ENCODE results near the gene ITFG1.
"Not testable (repeated sequence)": the region's sequence is repeated elsewhere in the genome, so short reads cannot be mapped to it uniquely, and the experiment has no call there.

ITFG1 gene

DNA sequence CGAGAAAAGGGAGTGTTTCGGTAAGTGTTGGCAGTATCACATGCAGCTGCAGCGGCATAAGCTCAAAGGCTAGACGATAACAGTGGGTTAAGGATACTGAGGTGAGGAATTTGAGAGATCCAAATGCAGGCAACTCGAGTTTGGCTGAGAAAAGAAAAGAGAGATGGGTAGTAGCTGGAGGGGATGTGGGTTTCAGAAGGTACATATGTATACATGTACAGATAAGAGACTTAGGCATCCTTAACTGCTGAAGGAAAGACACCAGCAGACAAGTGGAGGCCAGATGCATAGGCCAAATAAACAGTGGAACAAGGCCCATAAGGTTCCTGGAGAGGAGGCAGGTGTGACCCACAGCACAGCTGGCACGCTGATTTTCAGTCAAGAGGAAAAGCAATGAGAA is 230.6 kb downstream of the ITFG1 start:
- DNase-seq = no peak

DNA sequence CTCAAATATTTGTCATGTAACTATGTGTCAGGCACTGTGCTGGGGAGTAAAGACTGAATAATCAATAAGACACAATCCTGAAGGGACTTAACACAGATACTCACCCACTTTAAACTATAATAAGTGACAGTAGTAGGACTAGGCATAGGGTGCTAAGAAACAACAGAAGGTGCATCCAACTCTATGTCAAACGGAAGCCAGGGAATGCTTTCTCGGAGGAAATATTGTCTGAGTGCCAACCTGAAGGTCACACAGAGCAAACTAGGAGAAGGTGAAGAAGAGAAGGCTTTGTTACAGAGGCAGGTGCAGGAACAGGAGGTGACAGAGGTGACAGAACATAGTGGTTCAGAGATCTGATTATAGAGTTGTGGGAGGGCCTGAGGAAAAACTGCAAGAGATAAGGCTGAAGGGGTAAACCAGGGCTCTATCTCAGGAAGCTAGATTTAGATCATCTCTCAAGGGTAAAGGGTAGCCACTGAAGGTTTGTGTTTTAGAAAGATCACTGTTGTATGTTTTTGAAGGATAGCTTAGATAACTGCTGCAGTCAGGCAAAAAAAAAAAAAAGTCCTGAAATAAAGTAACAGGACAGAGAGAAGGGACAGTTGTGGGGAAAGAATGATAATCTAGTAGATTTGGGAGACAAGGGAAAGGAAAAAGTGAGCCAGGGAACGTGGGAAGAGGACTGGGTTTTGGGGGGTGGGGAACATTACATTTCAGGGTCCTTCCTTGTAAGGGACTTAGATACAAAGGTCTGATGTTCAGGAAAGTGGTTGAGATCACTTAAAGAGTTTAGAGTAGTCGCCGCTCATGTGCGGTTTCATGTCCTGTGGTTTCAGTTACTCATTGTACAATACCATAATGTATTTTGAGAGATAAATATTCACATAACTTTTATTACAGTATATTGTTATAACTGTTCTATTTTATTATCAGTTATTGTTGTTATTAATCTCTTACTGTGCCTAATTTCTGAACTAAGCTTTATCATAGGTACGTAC is 231.5 kb downstream of the ITFG1 start:
- DNase-seq = no peak

DNA sequence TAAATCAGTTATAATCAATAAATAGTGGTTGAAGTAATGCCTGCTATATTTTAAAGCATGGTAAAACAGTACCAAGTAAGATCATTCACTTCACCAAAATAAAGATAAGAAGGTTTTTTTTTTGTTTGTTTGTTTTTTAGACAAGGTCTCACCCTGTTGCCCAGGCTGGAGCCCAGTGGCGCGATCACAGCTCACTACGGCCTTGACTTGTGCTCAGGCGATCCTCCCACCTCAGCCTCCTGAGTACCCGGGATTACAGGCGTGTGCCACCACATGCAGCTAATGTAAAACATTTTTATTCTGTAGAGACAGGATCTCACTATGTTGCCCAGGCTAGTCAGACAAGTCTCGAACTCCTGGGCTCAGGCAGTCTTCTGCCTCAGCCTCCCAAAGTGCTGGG is 232.6 kb downstream of the ITFG1 start:
- DNase-seq = no peak

DNA sequence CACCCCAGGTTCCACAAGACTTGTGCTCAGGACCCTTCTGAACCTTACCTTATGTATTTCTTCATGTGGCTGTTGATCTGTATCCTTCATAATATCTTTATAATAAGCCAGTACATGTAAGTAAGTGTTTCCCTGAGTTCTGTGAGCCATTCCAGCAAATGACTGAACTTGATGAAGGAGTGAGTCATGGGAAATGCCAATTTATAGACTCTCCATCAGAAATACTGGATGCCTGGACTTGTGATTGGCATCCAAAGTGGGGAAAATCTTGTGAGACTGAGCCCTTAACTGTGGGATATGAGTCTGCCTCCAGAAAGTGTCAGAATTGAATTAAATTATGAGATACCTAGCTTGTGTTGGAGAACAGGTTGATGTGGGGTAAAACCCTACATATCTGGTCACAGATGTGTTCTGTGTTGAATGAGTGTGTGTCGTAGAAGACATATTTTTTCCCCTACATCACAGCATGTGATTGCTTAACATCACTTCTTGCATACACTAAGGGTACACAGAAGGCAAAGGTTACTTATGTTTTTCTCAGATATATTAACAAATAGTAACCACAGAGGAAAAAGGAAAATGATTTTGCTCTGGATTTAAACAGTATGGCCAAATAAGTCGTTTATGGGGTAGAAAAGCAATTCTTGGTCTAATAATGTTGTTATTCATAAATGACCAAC is 247.0 kb downstream of the ITFG1 start:
- no peak for DNase-seq

DNA sequence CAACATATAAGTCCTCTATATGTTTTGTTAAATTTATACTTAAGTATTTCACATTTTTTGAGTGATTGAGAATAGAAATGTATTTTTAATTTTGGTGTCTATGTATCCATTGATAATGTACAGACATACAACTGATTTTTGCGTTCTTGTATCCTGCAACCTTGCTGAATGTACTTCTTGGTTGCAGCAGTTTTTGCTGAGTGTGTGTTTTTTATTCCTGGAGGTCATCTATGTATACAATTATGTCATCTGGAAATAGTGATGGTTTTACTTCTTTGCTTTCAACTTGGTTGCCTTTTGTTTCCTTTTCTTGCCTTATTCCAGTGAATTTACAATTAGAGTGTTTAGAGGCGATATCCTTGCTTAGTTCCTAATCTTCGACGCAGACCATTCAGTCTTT is 249.6 kb downstream of the ITFG1 start:
- no peak for DNase-seq

DNA sequence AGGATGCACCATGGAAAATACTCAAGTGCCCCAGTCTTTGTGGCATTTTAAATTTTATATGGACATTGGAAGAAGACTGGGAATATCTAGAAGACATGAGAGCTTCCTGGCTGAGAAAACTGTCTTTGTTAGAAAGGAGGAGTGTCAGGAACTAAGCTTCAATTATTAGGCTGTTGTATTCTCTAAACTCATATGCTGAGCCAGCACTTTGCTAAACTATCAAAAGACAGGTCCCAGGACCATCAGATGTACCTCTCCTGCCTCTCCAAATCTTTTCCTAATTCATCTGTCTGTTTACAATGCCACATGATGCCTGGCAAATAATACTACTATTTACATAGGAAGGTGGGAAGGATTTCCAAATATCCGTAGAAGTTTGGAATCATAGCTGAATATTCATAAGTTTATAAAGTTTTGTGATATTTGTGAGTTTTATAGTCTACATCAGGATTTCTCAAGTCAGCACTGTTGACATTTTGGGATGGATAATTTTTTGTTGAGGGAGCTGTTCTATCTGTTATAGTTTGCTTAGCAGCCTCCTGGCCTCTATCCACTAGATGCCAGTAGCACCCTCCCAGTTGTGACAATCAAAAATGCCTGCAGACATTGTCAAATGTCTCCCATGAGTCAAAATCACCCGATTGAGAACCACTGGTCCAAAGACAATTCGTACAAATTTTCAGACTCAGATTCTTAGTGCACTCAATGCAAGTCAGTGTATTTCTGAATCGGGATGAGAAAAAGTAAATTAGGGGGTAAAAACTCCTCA is 255.9 kb downstream of the ITFG1 start:
- no peak for DNase-seq

DNA sequence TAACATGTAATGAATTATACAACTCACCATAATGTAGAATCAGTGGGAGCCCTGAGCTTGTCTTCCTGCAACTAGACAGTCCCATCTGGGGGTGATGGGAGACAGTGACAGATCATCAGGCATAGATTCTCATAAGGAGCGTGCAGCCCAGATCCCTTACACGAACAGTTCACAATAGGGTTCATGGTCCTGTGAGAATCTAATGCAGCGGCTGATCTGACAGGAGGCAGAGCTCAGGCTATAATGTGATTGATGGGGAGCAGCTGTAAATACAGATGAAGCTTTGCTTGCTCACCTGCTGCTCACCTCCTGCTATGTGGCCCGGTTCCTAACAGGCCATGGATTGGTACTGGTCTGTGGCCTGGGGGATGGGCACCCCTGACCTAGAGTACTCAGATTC is 257.4 kb downstream of the ITFG1 start:
- DNase-seq = not testable (repeated sequence)

DNA sequence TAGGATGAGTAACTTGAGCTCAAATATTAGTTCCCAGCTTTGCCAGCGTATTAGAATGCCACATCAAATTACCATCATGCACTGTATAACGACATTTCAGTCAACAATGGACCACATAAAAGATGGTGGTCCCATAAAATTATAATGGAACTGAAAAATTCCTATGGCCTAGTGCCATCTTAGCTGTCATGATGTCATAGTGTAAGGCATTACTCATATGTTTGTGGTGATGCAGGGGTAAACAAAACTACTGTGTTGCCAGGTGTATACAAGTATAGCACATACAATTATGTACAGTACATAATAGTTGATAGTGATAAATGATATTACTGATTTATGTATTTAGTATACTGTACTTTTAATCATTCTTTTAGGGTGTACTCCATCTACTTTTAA is 262.7 kb downstream of the ITFG1 start:
- no peak for DNase-seq

DNA sequence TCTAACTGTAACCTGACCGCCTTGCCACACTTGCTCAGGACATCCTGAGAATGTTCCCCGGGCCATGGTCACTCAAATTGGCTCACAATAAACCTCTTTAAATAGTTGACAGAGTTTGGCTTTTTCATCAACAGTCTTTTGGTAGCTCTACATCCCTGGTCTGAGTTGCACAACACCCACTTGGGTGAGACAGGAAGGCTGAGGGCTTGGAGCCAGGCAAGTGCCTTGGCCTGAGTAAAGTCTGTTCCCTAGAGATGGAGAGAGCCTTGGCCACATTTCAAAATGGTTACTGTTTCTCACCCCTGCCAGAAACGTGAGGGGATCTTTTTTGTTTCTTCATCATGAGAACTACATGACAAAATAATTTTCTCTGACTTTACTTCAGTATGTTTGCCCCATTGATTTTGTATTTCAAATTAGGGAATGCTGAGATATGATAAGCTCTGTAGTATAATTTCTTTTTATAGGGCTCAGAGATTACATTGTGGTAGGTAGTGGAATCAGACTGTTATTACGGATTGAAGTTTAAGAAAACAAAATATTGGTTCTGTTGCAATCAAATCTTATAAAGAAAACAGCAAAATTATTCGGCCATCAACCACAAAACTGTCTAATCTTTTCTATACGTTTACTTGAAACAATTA is 263.2 kb downstream of the ITFG1 start:
- no peak for DNase-seq

DNA sequence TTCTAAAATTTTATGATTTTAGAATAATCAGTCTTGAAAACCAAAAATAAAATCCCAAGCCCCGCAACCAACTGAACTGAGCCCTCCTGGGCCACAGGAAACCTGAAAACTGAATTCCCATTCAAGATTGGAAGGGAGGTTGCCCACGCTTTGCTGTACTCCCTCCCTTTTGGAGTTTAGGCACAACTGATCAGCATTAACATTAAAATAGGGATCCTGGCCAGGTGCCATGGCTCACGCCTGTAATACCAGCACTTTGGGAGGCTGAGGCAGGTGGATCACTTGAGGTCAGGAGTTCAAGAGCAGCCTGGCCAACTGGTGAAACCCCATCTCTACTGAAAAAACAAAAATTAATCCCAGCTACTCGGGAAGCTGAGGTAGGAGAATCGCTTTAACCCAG is 264.4 kb downstream of the ITFG1 start:
- DNase-seq = no peak

DNA sequence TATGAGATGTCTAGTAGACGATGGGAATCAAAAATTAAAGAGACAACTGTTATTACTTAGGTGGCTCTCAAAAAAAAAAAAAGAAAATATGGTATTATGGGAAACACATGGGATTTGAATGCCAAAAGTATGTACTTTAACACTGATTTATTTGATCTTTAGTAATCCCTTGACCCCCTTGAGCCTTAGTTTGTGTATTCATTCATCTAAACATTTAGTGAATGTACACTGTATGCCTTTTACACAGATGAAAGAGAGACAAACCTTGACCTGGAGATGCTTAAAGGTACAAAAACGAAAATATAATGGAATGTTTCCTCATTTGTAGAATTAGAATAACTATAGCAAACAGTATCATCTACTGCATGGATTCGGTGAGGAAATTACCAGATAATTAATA is 278.5 kb downstream of the ITFG1 start:
- DNase-seq = no peak

DNA sequence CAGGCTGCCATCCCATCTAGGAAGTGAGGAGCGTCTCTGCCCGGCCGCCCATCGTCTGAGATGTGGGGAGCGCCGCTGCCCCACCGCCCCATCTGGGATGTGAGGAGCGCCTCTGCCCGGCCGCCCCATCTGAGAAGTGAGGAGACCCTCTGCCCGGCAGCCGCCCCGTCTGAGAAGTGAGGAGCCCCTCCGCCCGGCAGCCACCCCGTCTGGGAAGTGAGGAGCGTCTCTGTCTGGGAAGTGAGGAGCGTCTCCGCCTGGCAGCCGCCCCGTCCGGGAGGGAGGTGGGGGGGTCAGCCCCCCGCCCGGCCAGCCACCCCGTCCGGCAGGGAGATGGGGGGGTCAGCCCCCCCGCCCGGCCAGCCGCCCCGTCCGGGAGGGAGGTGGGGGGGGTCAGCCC is 279.8 kb downstream of the ITFG1 start:
- DNase-seq = not testable (repeated sequence)

DNA sequence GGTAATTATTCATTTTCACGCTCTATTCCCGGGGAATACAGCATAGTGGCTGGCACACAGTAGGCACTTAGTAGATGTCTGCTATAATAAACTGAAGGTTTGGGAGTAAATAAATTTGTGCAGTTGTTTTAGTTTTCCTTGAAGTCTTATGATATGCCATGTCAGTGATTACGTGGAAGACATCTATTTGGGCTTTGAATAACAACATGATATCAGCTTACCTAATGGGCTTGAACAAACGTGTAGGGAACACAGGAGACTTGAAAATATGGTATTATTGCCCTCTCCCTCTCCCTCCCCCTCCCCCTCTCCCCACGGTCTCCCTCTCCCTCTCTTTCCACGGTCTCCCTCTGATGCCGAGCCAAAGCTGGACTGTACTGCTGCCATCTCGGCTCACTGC is 280.8 kb downstream of the ITFG1 start:
- no peak for DNase-seq

DNA sequence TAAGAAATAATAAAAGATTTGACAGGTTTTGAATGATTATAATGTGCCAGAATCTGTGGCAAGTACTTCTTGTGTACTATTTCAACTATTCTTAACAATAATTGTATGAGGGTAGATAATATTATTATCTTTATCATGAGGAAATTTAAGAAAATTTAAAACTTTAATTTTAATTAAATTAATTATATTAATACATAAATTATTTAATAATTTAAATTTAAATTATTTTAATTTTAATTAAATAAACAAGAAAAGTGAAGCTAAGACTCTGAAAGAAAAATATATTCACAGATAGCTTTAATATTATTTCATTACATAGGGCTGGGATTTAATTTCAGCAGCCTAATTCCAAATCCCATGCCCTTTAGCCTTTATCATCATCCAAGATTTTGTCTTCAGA is 285.7 kb downstream of the ITFG1 start:
- no peak for DNase-seq

DNA sequence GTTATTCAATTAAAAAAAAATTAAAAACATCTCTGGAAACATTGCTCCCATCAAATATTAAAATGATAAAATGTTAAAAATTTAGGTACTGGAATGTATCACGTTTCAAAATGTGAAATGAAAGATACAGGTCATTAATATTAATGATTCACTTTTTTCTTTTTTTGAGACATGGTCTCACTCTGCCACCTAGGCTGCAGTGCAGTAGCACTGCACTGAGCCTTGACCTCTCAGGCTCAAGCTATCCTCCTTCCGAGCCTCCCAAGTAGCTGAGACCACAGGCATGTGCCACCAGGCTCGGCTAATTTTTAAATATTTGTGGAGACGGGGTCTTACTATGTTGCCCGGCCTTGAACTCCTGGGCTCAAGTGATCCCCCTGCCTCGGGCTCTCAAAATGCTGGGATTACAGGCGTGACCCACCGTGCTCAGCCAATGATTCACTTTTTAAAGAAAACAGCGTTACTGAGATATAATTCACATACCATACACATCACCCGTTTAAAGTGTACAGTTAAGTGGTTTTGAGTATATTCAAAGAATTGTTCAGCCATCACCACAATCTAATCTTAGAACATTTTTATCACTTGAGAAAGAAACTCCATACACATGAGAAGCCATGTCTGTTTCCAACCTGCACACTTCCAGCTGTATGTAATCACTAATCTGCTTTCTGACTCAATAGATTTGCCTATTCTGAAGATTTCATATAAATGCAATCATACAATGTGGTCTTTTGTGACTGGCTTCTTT is 298.0 kb downstream of the ITFG1 start:
- no peak for DNase-seq

DNA sequence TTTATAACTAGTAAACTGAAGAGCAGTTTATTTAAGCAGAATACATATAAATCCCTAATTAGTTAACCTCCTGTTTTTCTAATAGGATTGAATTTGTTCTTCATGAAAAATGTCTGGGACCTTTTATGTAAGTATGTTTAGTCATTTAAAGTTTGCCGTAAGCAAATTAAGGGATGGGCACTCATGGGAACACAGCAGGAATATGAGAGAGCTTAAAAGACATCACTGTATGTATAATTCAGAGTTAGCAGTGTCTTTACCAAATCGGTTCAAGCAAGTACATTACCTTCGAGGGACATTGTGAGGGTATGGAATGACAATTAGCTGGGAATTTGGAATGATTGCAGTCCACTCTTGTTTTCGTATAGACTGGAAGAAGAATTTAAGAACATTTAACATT is 299.4 kb downstream of the ITFG1 start:
- no peak for DNase-seq

DNA sequence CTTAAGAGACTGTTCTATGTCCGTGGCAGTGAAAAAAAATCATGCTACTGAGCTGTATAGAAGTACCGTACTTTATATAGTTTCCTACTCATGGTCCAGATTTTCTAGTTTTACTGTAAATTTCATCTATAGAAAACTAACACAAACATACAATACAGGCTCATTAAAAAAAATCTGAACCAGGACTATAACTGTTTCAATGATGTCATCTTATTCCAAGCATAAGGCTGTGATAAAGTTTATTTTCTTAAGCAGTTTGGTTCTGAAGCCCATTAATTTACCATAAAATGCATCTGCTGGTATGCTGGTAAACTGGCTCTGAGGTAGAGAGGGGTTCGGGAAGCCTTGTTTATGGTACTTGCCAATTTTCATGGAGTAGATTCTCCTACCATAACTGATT is 300.4 kb downstream of the ITFG1 start:
- DNase-seq = no peak

DNA sequence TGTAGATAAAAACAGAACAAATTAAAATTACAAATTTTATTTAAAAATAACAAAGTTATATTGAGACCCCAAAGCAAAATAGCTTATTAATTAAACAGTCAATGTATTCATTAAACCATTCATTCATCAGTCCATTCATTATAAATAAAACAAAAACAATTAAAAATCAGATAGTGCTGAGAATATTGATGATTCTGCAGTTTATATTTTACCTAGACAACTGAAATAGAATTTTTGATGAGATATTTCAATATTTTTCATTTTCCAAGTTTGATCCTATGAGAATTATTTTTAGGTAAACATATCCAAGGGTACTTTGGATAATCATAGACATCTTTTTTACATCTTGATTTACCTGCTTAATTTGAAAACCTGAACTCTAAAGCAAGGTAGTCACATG is 301.9 kb downstream of the ITFG1 start:
- DNase-seq = no peak

DNA sequence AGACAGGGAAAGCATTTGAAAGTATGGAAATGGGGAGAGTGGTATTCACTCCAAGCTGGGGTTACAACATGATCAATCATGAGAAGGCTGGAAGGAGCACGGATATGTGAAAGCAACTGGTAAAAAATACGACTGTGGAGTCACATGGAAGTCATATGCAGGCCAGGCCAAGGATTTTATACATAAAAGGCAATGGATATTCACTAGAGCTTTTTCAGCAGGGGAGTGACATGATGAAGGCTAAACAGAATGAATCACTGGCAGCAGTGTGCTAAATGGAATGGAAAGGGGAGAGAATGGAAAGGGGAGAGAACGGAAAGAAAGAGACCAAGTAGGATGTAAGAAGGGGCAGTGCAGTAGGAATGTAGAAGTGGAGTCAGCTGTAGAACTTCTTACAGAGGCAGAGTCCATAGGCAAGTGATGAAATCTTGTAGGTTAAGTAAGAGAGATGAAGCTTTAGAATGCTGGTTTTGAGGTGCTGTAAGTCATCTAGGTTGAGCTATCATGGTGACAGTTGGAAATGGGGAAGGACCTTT is 304.1 kb downstream of the ITFG1 start:
- peak; percentile 21 for DNase-seq

DNA sequence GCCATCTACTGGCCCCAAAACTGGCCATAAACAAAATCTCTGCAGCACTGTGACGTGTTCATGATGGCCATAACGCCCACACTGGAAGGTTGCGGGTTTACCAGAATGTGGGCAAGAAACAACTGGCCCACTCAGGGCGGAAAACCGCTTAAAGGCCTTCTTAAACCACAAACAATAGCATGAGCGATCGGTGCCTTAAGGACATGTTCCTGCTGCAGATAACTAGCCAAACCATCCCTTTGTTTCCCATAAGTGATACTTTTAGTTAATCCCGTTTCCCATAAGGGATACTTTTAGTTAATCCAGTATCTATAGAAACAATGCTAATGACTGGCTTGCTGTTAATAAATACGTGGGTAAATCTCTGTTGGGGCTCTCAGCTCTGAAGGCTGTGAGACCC is 308.4 kb downstream of the ITFG1 start:
- not testable (repeated sequence) for DNase-seq

DNA sequence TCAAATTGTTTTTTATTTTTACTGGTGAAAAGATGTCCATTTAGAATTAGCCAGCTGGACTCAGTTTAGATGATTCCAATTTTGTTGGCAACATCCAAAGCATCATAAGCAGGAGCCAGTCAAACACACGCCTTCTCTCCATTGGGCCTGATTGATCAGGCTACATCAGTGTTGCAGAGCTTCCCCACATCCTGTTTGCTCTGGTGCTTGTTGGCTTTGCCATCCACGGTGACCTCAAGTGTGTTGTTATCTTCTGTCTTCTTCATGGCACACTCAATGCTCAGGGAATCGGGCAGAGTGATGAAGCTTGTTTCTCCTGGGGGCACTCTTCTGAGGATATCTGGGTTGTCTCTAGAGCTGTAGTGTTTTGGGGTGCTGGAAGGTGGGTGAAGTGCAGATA is 310.8 kb downstream of the ITFG1 start:
- no peak for DNase-seq

DNA sequence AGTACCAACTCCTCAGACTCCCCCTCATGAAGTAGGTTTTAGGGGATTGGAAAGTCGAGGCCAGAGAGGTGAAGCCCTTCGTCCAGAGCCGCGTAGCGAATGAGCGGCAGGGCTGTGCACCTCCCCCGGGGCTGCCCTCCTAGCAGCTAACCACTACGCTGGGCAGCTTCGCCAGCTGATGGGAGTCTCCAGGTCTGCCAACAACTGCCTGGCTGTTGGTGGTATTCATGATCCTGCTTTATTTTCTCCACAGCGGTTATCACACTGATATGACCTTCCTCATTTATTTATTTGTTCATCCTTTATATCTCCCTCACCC is 316.3 kb downstream of the ITFG1 start:
- no peak for DNase-seq

Data from MV-4-11 (cell line).